ENCODE measurements around the gene POGLUT2. TPM values are rescaled to one million over a fixed set of nuclear protein-coding genes. Genes with fewer than 3 reads are reported as not detected.

The POGLUT2 gene
- total and polyA plus RNA-seq, 2 donors (not counting 3 experiments of a cell fraction or from before 2014, with no cell fraction given), result 17.9 to 22.5 TPM

DNA sequence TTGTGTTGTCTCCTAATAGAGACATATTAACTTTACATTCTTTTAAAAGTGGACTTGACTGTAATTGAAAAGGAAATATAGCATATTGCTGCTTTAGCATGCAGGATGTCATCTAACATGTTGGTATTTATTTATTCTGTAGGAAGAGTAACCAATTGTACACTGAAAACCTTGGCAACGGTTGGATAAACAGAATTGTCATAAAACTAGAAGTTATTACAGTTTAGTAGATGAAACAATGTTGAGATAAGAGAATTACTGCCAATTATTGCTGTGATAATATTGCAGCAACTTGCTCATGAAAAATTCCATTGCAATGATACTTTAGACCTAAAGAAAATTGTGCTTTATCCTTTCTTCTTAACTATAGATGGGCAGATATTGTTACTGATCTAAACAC is 39.5 kb upstream of the POGLUT2 start:
- no peaks in the 10 kb centered on the region for H3K27me3 ChIP-seq (ENCODE audit: control insufficient read depth in 2 of 2, insufficient read depth in 2 of 2, low read length in 2 of 2)
- DNase-seq (ENCODE audit: low read depth, low spot score), result no peak
- dilution Hi-C loops (cut with MboI; ENCODE audit: extremely low pct_ligation_motif_present, low sequenced_read_pairs) (no loop called here), intact Hi-C loops (cut with micrococcal nuclease) (no loop called here)
- no peaks in the 10 kb centered on the region for H3K79me2 ChIP-seq (ENCODE audit: control insufficient read depth, insufficient read depth, low read length)
- BruUV-seq (replicated peaks), result no TSS peak
- no peak overlapping the region for H3K27ac ChIP-seq (ENCODE audit: insufficient read depth, low read depth, low read length)
- no peaks in the 10 kb centered on the region for H3K4me1 ChIP-seq (ENCODE audit: control insufficient read depth, extremely low read depth, insufficient read depth, low read length)
- H2AFZ ChIP-seq (ENCODE audit: low read depth, low read length), result no peak overlapping the region
- H3K4me2 ChIP-seq (ENCODE audit: insufficient read depth, low read length), result no peak overlapping the region
- H3K9me1 ChIP-seq (replicated peaks; ENCODE audit: control insufficient read depth, extremely low read depth, insufficient read depth, low read length), result no peaks in the 10 kb centered on the region
- ChIA-PET POLR2A (no interaction called here), CTCF (no interaction called here)
- FAIRE-seq, result no peak
- peaks cover 0 to 4% of the 10 kb centered on the region in 2 experiments for H3K36me3 ChIP-seq (ENCODE audit: control insufficient read depth in 2 of 2, extremely low read depth in 1 of 2, insufficient read depth in 2 of 2, low read length in 2 of 2)
- no peak overlapping the region for H3K4me3 ChIP-seq (replicated peaks in 1 of 3; ENCODE audit: insufficient read depth in 1 of 3, low read depth in 1 of 3, low read length in 3 of 3)
- no peaks in the 10 kb centered on the region for H3K9me3 ChIP-seq (replicated peaks; ENCODE audit: control insufficient read depth, insufficient read depth, low read length)
- TF ChIP-seq FOS (IDR thresholded peaks at IDR 0.05; ENCODE audit: borderline replicate concordance, insufficient read depth, low read length), result no peak
- TF ChIP-seq CTCF (IDR thresholded peaks at IDR 0.05; ENCODE audit: extremely low read depth in 1 of 2, insufficient read depth in 1 of 2, low read depth in 1 of 2, low read length in 2 of 2), result no peak
- TF ChIP-seq MYC (IDR thresholded peaks at IDR 0.05; ENCODE audit: low read depth, low read length), result no peak
- TF ChIP-seq JUN (IDR thresholded peaks at IDR 0.05; ENCODE audit: borderline replicate concordance, insufficient read depth, insufficient read length, low read depth), result no peak
- no peak for TF ChIP-seq POLR2A (IDR thresholded peaks at IDR 0.05; ENCODE audit: low read depth, low read length)
- TF ChIP-seq GATA2 (IDR thresholded peaks at IDR 0.05; ENCODE audit: insufficient read depth, insufficient read length, low read depth, low read length), result no peak
- no peak for TF ChIP-seq POLR2AphosphoS5 (IDR thresholded peaks at IDR 0.05; ENCODE audit: insufficient read depth, low read depth, low read length)
- H4K20me1 ChIP-seq (replicated peaks; ENCODE audit: control insufficient read depth, extremely low read depth, insufficient read depth, low read length), result no peaks in the 10 kb centered on the region
- H3K9ac ChIP-seq (replicated peaks; ENCODE audit: extremely low read depth, insufficient read depth, low read length), result no peak overlapping the region

DNA sequence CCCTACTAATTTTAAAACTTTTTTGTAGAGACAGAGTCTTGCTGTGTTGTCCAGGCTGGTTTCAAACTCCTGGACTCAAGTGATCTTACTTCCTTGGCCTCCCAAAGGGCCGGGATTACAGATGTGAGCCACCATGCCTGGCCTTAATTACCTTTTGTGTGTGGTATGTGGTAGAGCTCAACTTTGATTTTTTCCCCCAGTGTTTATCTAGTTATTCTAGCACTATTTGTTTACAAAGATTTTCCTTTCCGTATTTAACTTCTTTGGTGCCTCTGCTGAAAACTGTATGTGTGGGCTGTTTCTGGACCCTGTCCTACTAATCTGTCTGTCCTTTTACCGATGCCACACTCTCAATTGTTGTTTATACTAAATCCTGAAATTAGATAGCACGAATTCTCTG is 37.7 kb upstream of the POGLUT2 start:
- POLR2A ChIA-PET, result no interaction called here
- Histone ChIP-seq H3K9me1 (replicated peaks; ENCODE audit: control insufficient read depth, extremely low read depth, insufficient read depth, low read length) (no peaks in the 10 kb centered on the region), H3K4me3 (replicated peaks in 1 of 3; ENCODE audit: insufficient read depth in 1 of 3, low read depth in 1 of 3, low read length in 3 of 3) (no peak overlapping the region), H2AFZ (ENCODE audit: low read depth, low read length) (no peak overlapping the region), H3K4me1 (ENCODE audit: control insufficient read depth, extremely low read depth, insufficient read depth, low read length) (no peaks in the 10 kb centered on the region), H3K79me2 (ENCODE audit: control insufficient read depth, insufficient read depth, low read length) (no peaks in the 10 kb centered on the region), H3K27ac (ENCODE audit: insufficient read depth, low read depth, low read length) (no peak overlapping the region), H3K4me2 (ENCODE audit: insufficient read depth, low read length) (no peak overlapping the region), H4K20me1 (replicated peaks; ENCODE audit: control insufficient read depth, extremely low read depth, insufficient read depth, low read length) (no peaks in the 10 kb centered on the region), H3K36me3 (ENCODE audit: control insufficient read depth in 2 of 2, extremely low read depth in 1 of 2, insufficient read depth in 2 of 2, low read length in 2 of 2) (peaks cover 0 to 4% of the 10 kb centered on the region in 2 experiments), H3K9me3 (replicated peaks; ENCODE audit: control insufficient read depth, insufficient read depth, low read length) (no peaks in the 10 kb centered on the region), H3K27me3 (ENCODE audit: control insufficient read depth in 2 of 2, insufficient read depth in 2 of 2, low read length in 2 of 2) (no peaks in the 10 kb centered on the region), H3K9ac (replicated peaks; ENCODE audit: extremely low read depth, insufficient read depth, low read length) (no peak overlapping the region)
- FAIRE-seq (no peak), DNase-seq (ENCODE audit: low read depth, low spot score) (no peak)
- dilution Hi-C loops (cut with MboI; ENCODE audit: extremely low pct_ligation_motif_present, low sequenced_read_pairs), result no loop called here
- CTCF ChIA-PET, result no interaction called here
- intact Hi-C loops (cut with micrococcal nuclease), result no loop called here
- TF ChIP-seq JUN (IDR thresholded peaks at IDR 0.05; ENCODE audit: borderline replicate concordance, insufficient read depth, insufficient read length, low read depth) (no peak), POLR2AphosphoS5 (IDR thresholded peaks at IDR 0.05; ENCODE audit: insufficient read depth, low read depth, low read length) (no peak), EZH2 (IDR thresholded peaks at IDR 0.05; ENCODE audit: borderline replicate concordance, low read depth, low read length, severe bottlenecking) (no peak), MYC (IDR thresholded peaks at IDR 0.05; ENCODE audit: low read depth, low read length) (no peak)
- no TSS peak for BruUV-seq (replicated peaks)
